SK-N-MC (cell line): Measurements from ENCODE around the gene BEND3.

Source experiments
- EZH2 ChIP-seq: fragments of 200-600 bp; sonication (generic); IDR thresholded peaks from one replicate; pipeline ENCODE4 v1.6.1; 2017; ENCODE audit warnings: antibody characterized with exemption
- POLR2AphosphoS5 ChIP-seq: IDR thresholded peaks from 2 replicates; pipeline ENCODE4 v1.6.1; 2012; ENCODE audit warnings: mild to moderate bottlenecking, low read depth, low read length, borderline replicate concordance

DNA sequence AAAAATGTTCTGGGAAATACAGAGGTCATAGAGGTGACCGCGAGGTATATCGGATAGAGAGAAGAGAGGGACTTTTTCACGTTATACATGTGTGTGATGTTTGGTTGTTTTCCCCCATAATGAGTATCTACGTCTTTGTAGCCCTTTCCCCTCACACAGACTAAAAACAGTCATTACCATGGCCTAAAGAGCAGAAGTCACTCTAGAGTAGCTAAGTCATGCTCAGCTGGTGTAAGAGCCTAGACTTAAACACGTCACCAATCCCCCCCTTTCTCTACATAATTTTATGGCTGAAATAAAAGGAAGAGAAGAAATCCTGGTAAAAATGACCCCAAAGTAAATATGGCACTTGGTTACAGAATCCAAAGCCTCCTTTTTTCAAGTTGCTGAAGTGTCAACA, 6.0 kb upstream of the BEND3 start:
- TF ChIP-seq EZH2 (no peak), POLR2AphosphoS5 (no peak)
